Liver (tissue), 9 donors: ENCODE measurements around the gene CYTH2. TPM values are rescaled to one million over a fixed set of nuclear protein-coding genes. Genes with fewer than 3 reads are reported as not detected.

Experiments used
- DNase-seq: peaks from one replicate; pipeline ENCODE4 v3.0.0-alpha.2; 2017; ENCODE audit warnings: low spot score
- H3K27ac ChIP-seq, 2 donors: one replicate each; pipeline ENCODE4 v1.7.0; 2013; ENCODE audit warnings: inconsistent platforms in 2 of 2, low read length in 2 of 2, control low read depth in 1 of 2, low read depth in 1 of 2, mild to moderate bottlenecking in 1 of 2
- H3K27me3 ChIP-seq, 4 donors: one replicate each; pipeline versions ENCODE4 v1.6.1 to v1.7.0; 2013; ENCODE audit warnings: low read length in 3 of 4, inconsistent platforms in 1 of 4, mild to moderate bottlenecking in 1 of 4, moderate library complexity in 1 of 4; ENCODE audit not compliant: control insufficient read depth in 4 of 4, insufficient read depth in 4 of 4
- H3K36me3 ChIP-seq, 4 donors: one replicate each; pipeline versions ENCODE4 v1.6.1 to v1.7.0; 2013; ENCODE audit warnings: low read length in 3 of 4, mild to moderate bottlenecking in 3 of 4, low read depth in 1 of 4, moderate library complexity in 1 of 4; ENCODE audit not compliant: control insufficient read depth in 4 of 4, insufficient read depth in 3 of 4
- H3K4me1 ChIP-seq, 4 donors: one replicate each; pipeline versions ENCODE4 v1.6.1 to v1.7.0; 2013; ENCODE audit warnings: low read length in 3 of 4, mild to moderate bottlenecking in 3 of 4, moderate library complexity in 1 of 4; ENCODE audit not compliant: control insufficient read depth in 4 of 4, insufficient read depth in 4 of 4
- H3K4me3 ChIP-seq, 3 donors: one replicate each; pipeline versions ENCODE4 v1.6.1 to v1.7.0; 2013; ENCODE audit warnings: low read length in 3 of 3, control low read depth in 1 of 3, low read depth in 1 of 3, mild to moderate bottlenecking in 1 of 3
- H3K9ac ChIP-seq, 2 donors: one replicate each; pipeline ENCODE4 v1.7.0; 2013; ENCODE audit warnings: low read length in 2 of 2, mild to moderate bottlenecking in 2 of 2, moderate library complexity in 2 of 2, control low read depth in 1 of 2, low read depth in 1 of 2
- H3K9me3 ChIP-seq, 4 donors: one replicate each; pipeline versions ENCODE4 v1.6.1 to v1.7.0; 2013; ENCODE audit warnings: low read length in 3 of 4; ENCODE audit not compliant: control insufficient read depth in 4 of 4
- CTCF ChIP-seq: fragments of 150-350 bp; IDR thresholded peaks from 2 replicates; pipeline ENCODE4 v1.5.1; 2017; ENCODE audit warnings: improper control_type of control experiment, low read depth, low read length; ENCODE audit not compliant: missing input control
- EGR1 ChIP-seq, 2 donors: IDR thresholded peaks; 2 replicates each; pipeline ENCODE4 v1.6.1; 2016 to 2018; ENCODE audit warnings: antibody characterized with exemption in 2 of 2, low read depth in 2 of 2
- FOXA1 ChIP-seq: IDR thresholded peaks from 2 replicates; pipeline ENCODE4 v1.6.1; 2016; ENCODE audit warnings: antibody characterized with exemption
- FOXA2 ChIP-seq: IDR thresholded peaks from 2 replicates; pipeline ENCODE4 v1.6.1; 2016; ENCODE audit warnings: antibody characterized with exemption
- HNF4G ChIP-seq: IDR thresholded peaks from 2 replicates; pipeline ENCODE4 v1.6.1; 2016; ENCODE audit warnings: antibody characterized with exemption
- JUND ChIP-seq, 2 donors: IDR thresholded peaks; 2 replicates each; pipeline ENCODE4 v1.6.1; 2016; ENCODE audit warnings: antibody characterized with exemption in 2 of 2
- MAX ChIP-seq: IDR thresholded peaks from 2 replicates; pipeline ENCODE4 v1.6.1; 2016; ENCODE audit warnings: antibody characterized with exemption
- NR2F2 ChIP-seq: IDR thresholded peaks from 2 replicates; pipeline ENCODE4 v1.6.1; 2016; ENCODE audit warnings: antibody characterized with exemption
- RAD21 ChIP-seq, 2 donors: IDR thresholded peaks; 2 replicates each; pipeline ENCODE4 v1.6.1; 2016; ENCODE audit warnings: antibody characterized with exemption in 2 of 2, mild to moderate bottlenecking in 2 of 2
- SP1 ChIP-seq: IDR thresholded peaks from 2 replicates; pipeline ENCODE4 v1.6.1; 2018; ENCODE audit warnings: antibody characterized with exemption, mild to moderate bottlenecking
- TAF1 ChIP-seq: conservative IDR thresholded peaks from 2 replicates; pipeline ENCODE4 v1.6.1; 2016; ENCODE audit warnings: antibody characterized with exemption, mild to moderate bottlenecking
- YY1 ChIP-seq: IDR thresholded peaks from 2 replicates; pipeline ENCODE4 v1.6.1; 2016; ENCODE audit warnings: antibody characterized with exemption, mild to moderate bottlenecking
- WGBS: extraction: QIAGEN DNeasy Blood & Tissue Kit; methylation state at CpG from one replicate; pipeline ENCODE4 v1.1.7; 2013; 5-methylcytosine and 5-hydroxymethylcytosine counted together
- polyA plus RNA-seq, 2 donors: library from polyadenylated mRNA; stranded (reverse) in 1 of 2; unstranded in 1 of 2; fragments of 200-250 nt in 1 of 2; fragments of >200 nt in 1 of 2; fragmentation: Nextera tagmentation in 1 of 2; extraction: Ambion mirVana in 1 of 2; gene quantifications; one replicate each; pipeline versions ENCODE4 v1.2.1 to v1.2.3, GENCODE V29; 2013 to 2015
- total RNA-seq, 2 donors: library from RNA; depleted of rRNA; stranded (reverse); fragments of >200 nt; gene quantifications; one replicate each; pipeline ENCODE4 v1.2.3, GENCODE V29; 2014
- TF ChIP-seq, protein P1 (sequence below): IDR thresholded peaks from 2 replicates; pipeline ENCODE4 v1.6.1; 2016; ENCODE audit warnings: antibody characterized with exemption, mild to moderate bottlenecking
- donor health status: healthy.
- donor health status: healthy.
- donor health status: healthy.
- donor health status: healthy.
- donor health status: healthy.

Gene CYTH2
- total and polyA plus RNA-seq, 4 donors: 13.0 to 16.9 (median 13.2) TPM

GRCh38 chr19:48480183-48480557, 11.0 kb downstream of the CYTH2 start:
- peak overlapping the region in 1 of 2 donors; percentile 54 for H3K9ac ChIP-seq
- H3K4me1 ChIP-seq: peaks cover 0 to 15% (median 8%) of the 10 kb centered on the region in 4 donors
- H3K27ac ChIP-seq: peak overlapping the region; percentile 51 to 75
- H3K4me3 ChIP-seq: peak overlapping the region; percentile 39 to 57 (median 54)
- H3K27me3 ChIP-seq: no peaks in the 10 kb centered on the region
- H3K36me3 ChIP-seq: peaks cover 8 to 24% (median 10%) of the 10 kb centered on the region in 4 donors
- 24% methylated on average over 32 of the region's 32 CpGs for WGBS
- TF ChIP-seq TAF1 (no peak), CTCF (no peak), FOXA1 (no peak), NR2F2 (no peak), JUND (IDR thresholded peaks at IDR 0.05) (no peak), FOXA2 (no peak), RAD21 (IDR thresholded peaks at IDR 0.05) (no peak), HNF4G (no peak), EGR1 (IDR thresholded peaks at IDR 0.05; ENCODE audit: low read depth in 2 of 2) (no peak), MAX (no peak), SP1 (no peak)
- TF ChIP-seq, protein P1, sequence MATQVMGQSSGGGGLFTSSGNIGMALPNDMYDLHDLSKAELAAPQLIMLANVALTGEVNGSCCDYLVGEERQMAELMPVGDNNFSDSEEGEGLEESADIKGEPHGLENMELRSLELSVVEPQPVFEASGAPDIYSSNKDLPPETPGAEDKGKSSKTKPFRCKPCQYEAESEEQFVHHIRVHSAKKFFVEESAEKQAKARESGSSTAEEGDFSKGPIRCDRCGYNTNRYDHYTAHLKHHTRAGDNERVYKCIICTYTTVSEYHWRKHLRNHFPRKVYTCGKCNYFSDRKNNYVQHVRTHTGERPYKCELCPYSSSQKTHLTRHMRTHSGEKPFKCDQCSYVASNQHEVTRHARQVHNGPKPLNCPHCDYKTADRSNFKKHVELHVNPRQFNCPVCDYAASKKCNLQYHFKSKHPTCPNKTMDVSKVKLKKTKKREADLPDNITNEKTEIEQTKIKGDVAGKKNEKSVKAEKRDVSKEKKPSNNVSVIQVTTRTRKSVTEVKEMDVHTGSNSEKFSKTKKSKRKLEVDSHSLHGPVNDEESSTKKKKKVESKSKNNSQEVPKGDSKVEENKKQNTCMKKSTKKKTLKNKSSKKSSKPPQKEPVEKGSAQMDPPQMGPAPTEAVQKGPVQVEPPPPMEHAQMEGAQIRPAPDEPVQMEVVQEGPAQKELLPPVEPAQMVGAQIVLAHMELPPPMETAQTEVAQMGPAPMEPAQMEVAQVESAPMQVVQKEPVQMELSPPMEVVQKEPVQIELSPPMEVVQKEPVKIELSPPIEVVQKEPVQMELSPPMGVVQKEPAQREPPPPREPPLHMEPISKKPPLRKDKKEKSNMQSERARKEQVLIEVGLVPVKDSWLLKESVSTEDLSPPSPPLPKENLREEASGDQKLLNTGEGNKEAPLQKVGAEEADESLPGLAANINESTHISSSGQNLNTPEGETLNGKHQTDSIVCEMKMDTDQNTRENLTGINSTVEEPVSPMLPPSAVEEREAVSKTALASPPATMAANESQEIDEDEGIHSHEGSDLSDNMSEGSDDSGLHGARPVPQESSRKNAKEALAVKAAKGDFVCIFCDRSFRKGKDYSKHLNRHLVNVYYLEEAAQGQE: no peak
- DNase-seq: peak; percentile 50
- no peaks in the 10 kb centered on the region for H3K9me3 ChIP-seq

GRCh38 chr19:48480558-48481500, 11.7 kb downstream of the CYTH2 start:
- no peak for TF ChIP-seq TAF1
- TF ChIP-seq YY1: peak; percentile 17
- Histone ChIP-seq H3K9me3 (no peaks in the 10 kb centered on the region), H3K4me3 (peak overlapping the region; percentile 39 to 57 (median 54)), H3K27me3 (no peaks in the 10 kb centered on the region), H3K27ac (peak overlapping the region; percentile 51 to 75), H3K9ac (peak overlapping the region in 1 of 2 donors; percentile 54), H3K4me1 (peaks cover 0 to 15% (median 8%) of the 10 kb centered on the region in 4 donors), H3K36me3 (peaks cover 3 to 17% (median 6%) of the 10 kb centered on the region in 4 donors)
- DNase-seq: peak; percentile 43
- 23% methylated on average over 52 of the region's 52 CpGs for WGBS
